Fibroblast of mammary gland (primary cell): Measurements from ENCODE around the gene RASAL2.

ENCODE experiments used
- DNase-seq: peaks from one replicate; pipeline ENCODE4 v3.0.0-alpha.2; 2010; ENCODE audit warnings: low read depth
- H3K4me3 ChIP-seq: 2 replicates; pipeline ENCODE4 v1.5.1; 2011; ENCODE audit warnings: low read depth, mild to moderate bottlenecking, low read length, moderate library complexity; ENCODE audit not compliant: control insufficient read depth
- TF ChIP-seq, protein P1 (sequence below): conservative IDR thresholded peaks from 2 replicates; pipeline ENCODE4 v1.5.1; 2011; ENCODE audit warnings: low read depth, low read length, inconsistent platforms; ENCODE audit not compliant: control insufficient read depth, insufficient read depth

The RASAL2 gene

DNA sequence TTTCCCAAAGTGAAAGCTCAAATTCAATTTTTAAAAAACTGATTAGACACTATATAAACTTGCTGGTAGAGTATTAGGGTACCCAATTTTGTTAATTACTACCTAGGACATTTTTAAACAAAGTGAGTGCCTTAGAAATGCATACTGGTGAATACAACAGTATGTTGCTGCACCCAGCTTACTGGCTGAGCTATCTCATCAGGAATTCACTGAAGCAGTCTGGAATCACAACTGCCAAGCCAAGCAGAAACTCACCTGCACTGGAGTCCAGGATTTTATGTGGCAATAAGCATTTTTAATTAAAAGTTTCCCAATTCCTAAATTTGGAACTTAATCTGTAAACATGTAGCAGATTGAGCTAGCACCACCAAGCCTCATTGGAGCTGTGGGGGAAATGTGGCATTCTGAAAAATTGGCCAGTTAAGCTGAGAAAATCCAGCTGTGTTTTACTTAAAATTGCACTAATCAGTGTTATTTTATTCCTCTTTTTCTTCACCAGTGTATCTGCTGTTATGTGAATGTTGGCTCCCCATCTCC lies 341.1 kb downstream of the RASAL2 start:
- no peak for DNase-seq
- H3K4me3 ChIP-seq: no peak overlapping the region
- TF ChIP-seq, protein P1, sequence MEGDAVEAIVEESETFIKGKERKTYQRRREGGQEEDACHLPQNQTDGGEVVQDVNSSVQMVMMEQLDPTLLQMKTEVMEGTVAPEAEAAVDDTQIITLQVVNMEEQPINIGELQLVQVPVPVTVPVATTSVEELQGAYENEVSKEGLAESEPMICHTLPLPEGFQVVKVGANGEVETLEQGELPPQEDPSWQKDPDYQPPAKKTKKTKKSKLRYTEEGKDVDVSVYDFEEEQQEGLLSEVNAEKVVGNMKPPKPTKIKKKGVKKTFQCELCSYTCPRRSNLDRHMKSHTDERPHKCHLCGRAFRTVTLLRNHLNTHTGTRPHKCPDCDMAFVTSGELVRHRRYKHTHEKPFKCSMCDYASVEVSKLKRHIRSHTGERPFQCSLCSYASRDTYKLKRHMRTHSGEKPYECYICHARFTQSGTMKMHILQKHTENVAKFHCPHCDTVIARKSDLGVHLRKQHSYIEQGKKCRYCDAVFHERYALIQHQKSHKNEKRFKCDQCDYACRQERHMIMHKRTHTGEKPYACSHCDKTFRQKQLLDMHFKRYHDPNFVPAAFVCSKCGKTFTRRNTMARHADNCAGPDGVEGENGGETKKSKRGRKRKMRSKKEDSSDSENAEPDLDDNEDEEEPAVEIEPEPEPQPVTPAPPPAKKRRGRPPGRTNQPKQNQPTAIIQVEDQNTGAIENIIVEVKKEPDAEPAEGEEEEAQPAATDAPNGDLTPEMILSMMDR: no peak

DNA sequence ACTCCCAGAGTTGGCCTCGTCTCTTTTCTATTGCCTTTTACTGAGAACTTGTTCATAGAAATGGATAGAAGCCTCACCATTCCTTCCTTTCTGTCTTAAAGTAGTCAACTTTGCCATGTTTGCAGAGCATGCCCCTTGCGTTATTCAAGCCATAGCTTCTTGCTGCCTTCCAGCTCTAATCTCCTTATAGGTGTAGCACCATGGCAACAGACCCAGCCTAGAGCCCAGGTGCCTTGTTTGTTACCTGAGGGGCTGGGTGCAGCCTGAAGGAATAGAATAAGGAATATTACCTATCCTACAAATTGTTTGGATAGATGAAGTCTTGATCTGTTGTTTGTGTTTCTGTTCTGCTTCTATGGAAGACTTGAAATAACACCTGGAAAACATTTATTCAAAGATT lies 343.0 kb downstream of the RASAL2 start:
- no peak for DNase-seq
- no peak overlapping the region for H3K4me3 ChIP-seq

DNA sequence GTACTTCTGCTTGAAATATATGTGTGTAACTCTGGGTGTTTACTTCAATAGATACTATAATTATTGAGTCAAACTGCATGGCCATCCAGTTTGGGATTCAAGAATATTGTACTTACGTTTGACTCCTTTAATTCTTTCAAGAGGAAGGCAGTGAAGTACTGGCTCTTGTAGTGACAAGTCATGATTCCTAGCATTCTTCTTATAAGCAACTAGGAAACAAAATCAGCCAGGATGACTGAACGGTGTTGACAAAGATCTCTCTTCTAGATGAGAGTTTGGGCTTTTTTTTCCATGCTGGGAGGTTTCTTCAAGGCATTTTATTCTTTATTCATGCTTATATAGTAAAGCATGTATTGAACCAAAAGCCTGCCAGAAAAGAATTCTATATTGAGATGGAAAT lies 344.5 kb downstream of the RASAL2 start:
- DNase-seq: no peak
- TF ChIP-seq, protein P1: no peak
- H3K4me3 ChIP-seq: no peak overlapping the region

More for the DNA sequence above, 343.0 kb downstream of the RASAL2 start:
- TF ChIP-seq, protein P1: no peak

DNA sequence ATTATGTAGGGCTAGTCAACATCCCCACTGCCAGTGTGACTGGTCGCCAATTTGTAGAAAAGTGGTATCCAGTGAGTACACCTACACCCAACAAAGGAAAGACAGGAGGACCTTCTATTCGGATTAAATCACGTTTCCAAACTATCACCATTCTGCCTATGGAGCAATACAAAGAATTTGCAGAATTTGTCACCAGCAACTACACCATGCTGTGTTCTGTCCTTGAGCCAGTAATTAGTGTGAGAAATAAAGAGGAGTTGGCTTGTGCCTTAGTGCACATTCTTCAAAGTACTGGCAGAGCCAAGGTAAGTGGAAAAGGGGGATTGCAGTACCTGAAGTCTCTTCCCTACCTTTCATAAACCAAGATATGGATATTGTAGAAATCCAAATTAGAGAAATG lies 349.0 kb downstream of the RASAL2 start:
- no peak for DNase-seq
- TF ChIP-seq, protein P1: no peak
- no peak overlapping the region for H3K4me3 ChIP-seq

DNA sequence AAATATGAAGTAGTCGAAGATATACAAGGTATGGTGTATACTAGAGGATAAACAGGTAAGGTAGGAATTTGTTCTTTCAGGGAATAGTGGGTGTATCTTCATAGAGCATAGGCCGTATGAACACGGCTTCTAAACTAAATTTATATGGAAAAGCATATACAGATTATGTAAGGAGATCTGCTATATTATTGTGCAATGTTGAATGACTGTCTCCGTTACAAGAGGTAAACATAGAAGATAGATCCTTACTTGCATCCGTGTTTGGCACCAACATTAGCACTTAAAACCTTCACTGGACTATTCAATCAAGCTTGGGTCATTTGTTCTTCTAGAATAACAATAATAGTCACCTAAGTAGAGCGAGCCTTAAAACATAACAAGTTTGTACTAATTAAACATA lies 357.0 kb downstream of the RASAL2 start:
- no peak overlapping the region for H3K4me3 ChIP-seq
- no peak for DNase-seq
- TF ChIP-seq, protein P1: no peak

DNA sequence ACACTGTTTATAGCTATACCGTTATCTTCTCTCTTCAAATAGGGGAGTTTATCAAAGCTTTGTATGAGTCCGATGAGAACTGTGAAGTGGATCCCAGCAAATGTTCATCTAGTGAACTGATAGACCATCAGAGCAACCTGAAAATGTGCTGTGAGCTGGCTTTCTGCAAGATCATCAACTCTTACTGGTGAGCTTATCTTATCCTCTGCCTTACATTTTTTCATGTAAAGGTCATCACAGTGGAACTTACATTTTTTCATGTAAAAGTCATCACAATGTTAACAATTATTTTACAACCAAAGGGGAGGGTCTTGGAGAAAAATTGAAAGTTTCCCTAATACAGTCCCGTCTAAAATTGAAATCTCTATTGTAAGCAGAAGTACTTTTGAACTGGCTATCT lies 357.6 kb downstream of the RASAL2 start:
- DNase-seq: peak; percentile 22
- no peak overlapping the region for H3K4me3 ChIP-seq
- TF ChIP-seq, protein P1: no peak

DNA sequence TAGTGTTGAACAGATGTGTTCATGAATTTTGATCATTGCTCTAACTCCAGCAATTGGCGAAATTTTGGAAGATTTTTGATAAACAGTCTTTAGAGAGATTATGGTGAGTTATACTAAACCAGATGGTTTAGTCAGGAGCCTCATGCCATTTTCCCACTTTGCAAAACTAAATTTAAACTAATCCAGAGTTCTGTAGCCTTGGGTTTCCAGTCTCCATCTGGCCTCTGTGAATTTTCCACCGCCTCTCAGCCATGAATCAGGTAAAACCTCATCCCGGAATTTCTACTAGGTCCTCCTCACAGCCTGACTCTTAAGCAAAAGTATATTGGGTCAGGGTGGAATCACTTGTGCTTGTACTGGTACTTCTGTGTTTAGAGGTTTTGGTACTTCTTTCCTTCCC lies 358.1 kb downstream of the RASAL2 start:
- DNase-seq: no peak
- no peak overlapping the region for H3K4me3 ChIP-seq
- TF ChIP-seq, protein P1: no peak
